Peyer's patch (tissue), 4 donors: Measurements from ENCODE around the gene NR2C1. TPM values are rescaled to one million over a fixed set of nuclear protein-coding genes. Genes with fewer than 3 reads are reported as not detected.
"Not testable (repeated sequence)": the region's sequence is repeated elsewhere in the genome, so short reads cannot be mapped to it uniquely, and the experiment has no call there.

Experiments
- DNase-seq, 3 donors: peaks; one replicate each; pipeline ENCODE4 v3.0.0-alpha.2; 2017 to 2019
- H3K27ac ChIP-seq, 4 donors: fragments of 200-600 bp; sonication (generic); one replicate each; pipeline ENCODE4 v1.5.1; 2016 to 2019
- H3K27me3 ChIP-seq, 2 donors: fragments of 200-600 bp; sonication (generic); one replicate each; pipeline ENCODE4 v1.5.1; 2019
- H3K36me3 ChIP-seq, 3 donors: fragments of 200-600 bp; sonication (generic); one replicate each; pipeline ENCODE4 v1.5.1; 2016 to 2019
- H3K4me1 ChIP-seq, 4 donors: fragments of 200-600 bp; sonication (generic); one replicate each; pipeline ENCODE4 v1.5.1; 2016 to 2019
- H3K4me3 ChIP-seq, 4 donors: fragments of 200-600 bp; sonication (generic); 1 replicate in 3 of 4; 2 replicates in 1 of 4; pipeline ENCODE4 v1.5.1; 2016 to 2019; ENCODE audit warnings: mild to moderate bottlenecking in 1 of 4
- H3K9me3 ChIP-seq, 4 donors: fragments of 200-600 bp; sonication (generic); one replicate each; pipeline ENCODE4 v1.5.1; 2016 to 2019; ENCODE audit warnings: mild to moderate bottlenecking in 1 of 4
- CTCF ChIP-seq, 6 experiments: fragments of 450-650 bp in 4 of 6; fragments of 200-600 bp in 2 of 6; sonication (generic) in 1 of 6; IDR thresholded peaks; one replicate each; pipeline ENCODE4 v1.5.1; 2017 to 2019; ENCODE audit warnings: antibody characterized with exemption in 6 of 6, mild to moderate bottlenecking in 3 of 6, moderate library complexity in 1 of 6
- POLR2A ChIP-seq, 2 donors: fragments of 450-650 bp; IDR thresholded peaks; one replicate each; pipeline ENCODE4 v1.5.1; 2017; ENCODE audit warnings: antibody characterized with exemption in 2 of 2, mild to moderate bottlenecking in 2 of 2, moderate library complexity in 2 of 2
- total RNA-seq, 4 donors: library from RNA; depleted of rRNA; stranded (reverse); fragments of >200 nt; gene quantifications; one replicate each; pipeline ENCODE4 v1.1.0, GENCODE V29; 2016

Gene NR2C1
- total RNA-seq, 4 donors from 2014 or later: 35.2 to 202 (median 52.5) TPM

GRCh38 chr12:95104919-95105452 lies 31.6 kb upstream of the NR2C1 start:
- DNase-seq: no peak
- H3K9me3 ChIP-seq: no peaks in the 10 kb centered on the region
- peaks cover 0 to 4% (median 0%) of the 10 kb centered on the region in 4 donors for H3K4me1 ChIP-seq
- H3K4me3 ChIP-seq: no peak overlapping the region
- no peak for TF ChIP-seq CTCF (IDR thresholded peaks at IDR 0.05)
- TF ChIP-seq POLR2A (IDR thresholded peaks at IDR 0.05): no peak
- H3K36me3 ChIP-seq: peaks cover 0 to 42% (median 0%) of the 10 kb centered on the region in 3 donors
- no peaks in the 10 kb centered on the region for H3K27me3 ChIP-seq
- H3K27ac ChIP-seq: no peak overlapping the region

- H3K27ac ChIP-seq: peak overlapping the region in 2 of 4 donors; percentile 9 to 48
- DNase-seq: no peak
- peaks cover 0 to 35% (median 0%) of the 10 kb centered on the region in 3 donors for H3K36me3 ChIP-seq
- TF ChIP-seq POLR2A (IDR thresholded peaks at IDR 0.05) (no peak), CTCF (IDR thresholded peaks at IDR 0.05) (no peak)
- H3K9me3 ChIP-seq: no peaks in the 10 kb centered on the region
- H3K27me3 ChIP-seq: no peaks in the 10 kb centered on the region
- no peak overlapping the region for H3K4me3 ChIP-seq
- peaks cover 0 to 4% (median 0%) of the 10 kb centered on the region in 4 donors for H3K4me1 ChIP-seq
Measured at GRCh38 chr12:95102916-95103671, 29.7 kb upstream of the NR2C1 start.

- not testable (repeated sequence) for H3K4me3 ChIP-seq, H3K27me3 ChIP-seq, H3K27ac ChIP-seq, H3K4me1 ChIP-seq, DNase-seq, H3K9me3 ChIP-seq
- H3K36me3 ChIP-seq: peaks cover 0 to 25% (median 0%) of the 10 kb centered on the region in 3 donors
Measured at GRCh38 chr12:95101957-95102356, 28.5 kb upstream of the NR2C1 start.

- H3K9me3 ChIP-seq: no peaks in the 10 kb centered on the region
- H3K27me3 ChIP-seq: no peaks in the 10 kb centered on the region
- peak in 1 of 3 donors; percentile 52 for DNase-seq
- TF ChIP-seq CTCF (IDR thresholded peaks at IDR 0.05) (no peak), POLR2A (IDR thresholded peaks at IDR 0.05) (no peak)
- H3K27ac ChIP-seq: no peak overlapping the region
- H3K4me1 ChIP-seq: peaks cover 0 to 4% (median 0%) of the 10 kb centered on the region in 4 donors
- H3K36me3 ChIP-seq: peaks cover 0 to 25% (median 0%) of the 10 kb centered on the region in 3 donors
- no peak overlapping the region for H3K4me3 ChIP-seq
Measured at GRCh38 chr12:95100264-95101190, 27.1 kb upstream of the NR2C1 start.

- Histone ChIP-seq H3K9me3 (no peaks in the 10 kb centered on the region), H3K27ac (no peak overlapping the region), H3K27me3 (no peaks in the 10 kb centered on the region), H3K4me1 (peaks cover 0 to 4% (median 0%) of the 10 kb centered on the region in 4 donors), H3K36me3 (peaks cover 0 to 21% (median 0%) of the 10 kb centered on the region in 3 donors), H3K4me3 (no peak overlapping the region)
- no peak for DNase-seq
- no peak for TF ChIP-seq POLR2A (IDR thresholded peaks at IDR 0.05)
- no peak for TF ChIP-seq CTCF (IDR thresholded peaks at IDR 0.05)
Measured at GRCh38 chr12:95099270-95099790, 25.9 kb upstream of the NR2C1 start.
